ENCODE measurements around the gene ZNF471.

DNA sequence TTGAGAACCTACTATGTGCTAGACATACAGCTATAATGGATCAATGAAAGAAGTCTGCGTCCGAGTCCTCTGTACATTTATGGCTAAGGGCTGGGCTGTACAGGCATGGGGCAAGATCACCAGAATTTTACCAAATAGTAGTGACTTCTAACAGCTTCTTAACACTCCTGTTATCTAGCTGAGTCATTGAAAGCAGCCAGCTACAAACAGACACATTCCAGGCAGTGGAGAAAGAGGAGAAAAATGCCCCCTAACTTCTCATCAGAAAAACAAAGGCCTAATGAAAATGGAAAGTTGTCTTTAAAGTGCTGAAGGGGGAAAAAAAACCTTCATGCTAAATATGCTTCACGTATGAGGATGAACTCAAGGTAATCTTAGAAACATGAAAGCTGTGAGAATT lies 16.3 kb upstream of the ZNF471 start:
- TF ChIP-seq, protein P1, sequence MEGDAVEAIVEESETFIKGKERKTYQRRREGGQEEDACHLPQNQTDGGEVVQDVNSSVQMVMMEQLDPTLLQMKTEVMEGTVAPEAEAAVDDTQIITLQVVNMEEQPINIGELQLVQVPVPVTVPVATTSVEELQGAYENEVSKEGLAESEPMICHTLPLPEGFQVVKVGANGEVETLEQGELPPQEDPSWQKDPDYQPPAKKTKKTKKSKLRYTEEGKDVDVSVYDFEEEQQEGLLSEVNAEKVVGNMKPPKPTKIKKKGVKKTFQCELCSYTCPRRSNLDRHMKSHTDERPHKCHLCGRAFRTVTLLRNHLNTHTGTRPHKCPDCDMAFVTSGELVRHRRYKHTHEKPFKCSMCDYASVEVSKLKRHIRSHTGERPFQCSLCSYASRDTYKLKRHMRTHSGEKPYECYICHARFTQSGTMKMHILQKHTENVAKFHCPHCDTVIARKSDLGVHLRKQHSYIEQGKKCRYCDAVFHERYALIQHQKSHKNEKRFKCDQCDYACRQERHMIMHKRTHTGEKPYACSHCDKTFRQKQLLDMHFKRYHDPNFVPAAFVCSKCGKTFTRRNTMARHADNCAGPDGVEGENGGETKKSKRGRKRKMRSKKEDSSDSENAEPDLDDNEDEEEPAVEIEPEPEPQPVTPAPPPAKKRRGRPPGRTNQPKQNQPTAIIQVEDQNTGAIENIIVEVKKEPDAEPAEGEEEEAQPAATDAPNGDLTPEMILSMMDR (IDR thresholded peaks at IDR 0.05) = no peak
- no peak for TF ChIP-seq POLR2A (IDR thresholded peaks at IDR 0.05)

Measured in adrenal gland (tissue), 5 donors.